COLO829 (cell line): Measurements from ENCODE around the gene RTP5.
"Not testable (repeated sequence)": the region's sequence is repeated elsewhere in the genome, so short reads cannot be mapped to it uniquely, and the experiment has no call there.

Experiments
- DNase-seq: peaks from one replicate; pipeline ENCODE4 v3.0.0; 2012; ENCODE audit warnings: low spot score

Gene RTP5

GRCh38 chr2:241922816-241923601 is 53.5 kb downstream of the RTP5 start:
- DNase-seq, result not testable (repeated sequence)
